Sigmoid colon (tissue), 3 donors: ENCODE measurements around the gene GRM4.

Experiments used
- POLR2A ChIP-seq, 2 donors: fragments of 450-650 bp; IDR thresholded peaks; one replicate each; pipeline ENCODE4 v1.6.1; 2016; ENCODE audit warnings: antibody characterized with exemption in 2 of 2, mild to moderate bottlenecking in 2 of 2, moderate library complexity in 2 of 2
- TF ChIP-seq, protein P1 (sequence below), 4 experiments: fragments of 450-650 bp in 3 of 4; fragments of 200-600 bp in 1 of 4; IDR thresholded peaks; one replicate each; pipeline ENCODE4 v1.5.1; 2016 to 2019; ENCODE audit warnings: antibody characterized with exemption in 4 of 4, mild to moderate bottlenecking in 3 of 4, moderate library complexity in 2 of 4

GRCh38 chr6:34052918-34053608 is 92.8 kb downstream of the GRM4 start:
- TF ChIP-seq, protein P1, sequence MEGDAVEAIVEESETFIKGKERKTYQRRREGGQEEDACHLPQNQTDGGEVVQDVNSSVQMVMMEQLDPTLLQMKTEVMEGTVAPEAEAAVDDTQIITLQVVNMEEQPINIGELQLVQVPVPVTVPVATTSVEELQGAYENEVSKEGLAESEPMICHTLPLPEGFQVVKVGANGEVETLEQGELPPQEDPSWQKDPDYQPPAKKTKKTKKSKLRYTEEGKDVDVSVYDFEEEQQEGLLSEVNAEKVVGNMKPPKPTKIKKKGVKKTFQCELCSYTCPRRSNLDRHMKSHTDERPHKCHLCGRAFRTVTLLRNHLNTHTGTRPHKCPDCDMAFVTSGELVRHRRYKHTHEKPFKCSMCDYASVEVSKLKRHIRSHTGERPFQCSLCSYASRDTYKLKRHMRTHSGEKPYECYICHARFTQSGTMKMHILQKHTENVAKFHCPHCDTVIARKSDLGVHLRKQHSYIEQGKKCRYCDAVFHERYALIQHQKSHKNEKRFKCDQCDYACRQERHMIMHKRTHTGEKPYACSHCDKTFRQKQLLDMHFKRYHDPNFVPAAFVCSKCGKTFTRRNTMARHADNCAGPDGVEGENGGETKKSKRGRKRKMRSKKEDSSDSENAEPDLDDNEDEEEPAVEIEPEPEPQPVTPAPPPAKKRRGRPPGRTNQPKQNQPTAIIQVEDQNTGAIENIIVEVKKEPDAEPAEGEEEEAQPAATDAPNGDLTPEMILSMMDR (IDR thresholded peaks at IDR 0.05): no peak
- no peak for TF ChIP-seq POLR2A (IDR thresholded peaks at IDR 0.05)
